BLaER1 treated with 17β-estradiol and CSF1 and Interleukin-3, amounts not matched to agents 10 nM and 100 nM (cell line): ENCODE results near the gene CIB1.
"Not testable (repeated sequence)": the region's sequence is repeated elsewhere in the genome, so short reads cannot be mapped to it uniquely, and the experiment has no call there.

Experiments used
- H3K27ac ChIP-seq, 11 experiments: shearing (Covaris generic); formaldehyde crosslinking; 2 replicates each; pipeline ENCODE4 v1.8.1; 2022
- H3K27me3 ChIP-seq, 11 experiments: shearing (Covaris generic); formaldehyde crosslinking; 2 replicates each; pipeline ENCODE4 v1.8.1; 2022
- H3K36me3 ChIP-seq, 11 experiments: shearing (Covaris generic); formaldehyde crosslinking; 2 replicates each; pipeline ENCODE4 v1.8.1; 2022
- H3K4me1 ChIP-seq, 10 experiments: shearing (Covaris generic); formaldehyde crosslinking; 2 replicates each; pipeline ENCODE4 v1.8.1; 2022
- H3K4me2 ChIP-seq, 11 experiments: shearing (Covaris generic); formaldehyde crosslinking; 2 replicates each; pipeline ENCODE4 v1.8.1; 2022
- H3K4me3 ChIP-seq, 10 experiments: shearing (Covaris generic); formaldehyde crosslinking; 2 replicates each; pipeline ENCODE4 v1.8.1; 2022
- H3K9ac ChIP-seq, 11 experiments: shearing (Covaris generic); formaldehyde crosslinking; 2 replicates each; pipeline ENCODE4 v1.8.1; 2022
- H3K9me3 ChIP-seq, 11 experiments: shearing (Covaris generic); formaldehyde crosslinking; replicated peaks in 1 of 11; 2 replicates each; pipeline ENCODE4 v1.8.1; 2022
- H4K20me1 ChIP-seq, 11 experiments: shearing (Covaris generic); formaldehyde crosslinking; 2 replicates each; pipeline ENCODE4 v1.8.1; 2022
- Cebpa-rat ChIP-seq, 11 experiments: shearing (Covaris generic); IDR thresholded peaks; 2 replicates each; pipeline ENCODE4 v1.8.1; 2022

Gene CIB1

GRCh38 chr15:90266061-90266431, 32.3 kb upstream of the CIB1 start:
- H3K27me3 ChIP-seq, result no peaks in the 10 kb centered on the region
- H3K4me2 ChIP-seq, result peak overlapping the region; percentile 84 to 99 (median 96)
- peaks cover 19 to 49% (median 45%) of the 10 kb centered on the region in 11 experiments; a peak in 20 of 22 replicates for H4K20me1 ChIP-seq
- H3K4me3 ChIP-seq, result peak overlapping the region; percentile 69 to 90 (median 77)
- TF ChIP-seq Cebpa-rat (IDR thresholded peaks at IDR 0.05), result no peak
- H3K9ac ChIP-seq, result peak overlapping the region; percentile 83 to 96 (median 93)
- H3K27ac ChIP-seq, result peak overlapping the region; percentile 86 to 97 (median 94)
- no peaks in the 10 kb centered on the region for H3K9me3 ChIP-seq
- H3K4me1 ChIP-seq, result peaks cover 52 to 70% (median 61%) of the 10 kb centered on the region in 10 experiments
- H3K36me3 ChIP-seq, result peaks cover 13 to 43% (median 42%) of the 10 kb centered on the region in 11 experiments

- no peaks in the 10 kb centered on the region for H3K27me3 ChIP-seq
- H3K36me3 ChIP-seq, result peaks cover 8 to 37% (median 36%) of the 10 kb centered on the region in 11 experiments
- TF ChIP-seq Cebpa-rat (IDR thresholded peaks at IDR 0.05), result 0 out of 22 replicates have a peak, but pooled peaks of 1 of the 11 experiments have one; percentile 28
- H3K4me1 ChIP-seq, result peaks cover 54 to 75% (median 61%) of the 10 kb centered on the region in 10 experiments
- peak within 1 kb of the TSS; percentile 84 to 99 (median 96) for H3K4me2 ChIP-seq
- H3K4me3 ChIP-seq, result peak within 1 kb of the TSS; percentile 69 to 90 (median 77)
- H3K27ac ChIP-seq, result peak within 1 kb of the TSS; percentile 86 to 97 (median 94)
- no peaks in the 10 kb centered on the region for H3K9me3 ChIP-seq
- H3K9ac ChIP-seq, result peak within 1 kb of the TSS; percentile 83 to 96 (median 93)
- peaks cover 14 to 43% (median 39%) of the 10 kb centered on the region in 11 experiments; a peak in 20 of 22 replicates for H4K20me1 ChIP-seq
These were observed 31.7 kb upstream of the CIB1 start, which contains the start of gene NGRN for GRCh38 chr15:90265271-90266060. Gene NGRN, plus strand, starts transcription at chr15:90265672. Its CDS starts 41 bp downstream, at chr15:90265713.

DNA sequence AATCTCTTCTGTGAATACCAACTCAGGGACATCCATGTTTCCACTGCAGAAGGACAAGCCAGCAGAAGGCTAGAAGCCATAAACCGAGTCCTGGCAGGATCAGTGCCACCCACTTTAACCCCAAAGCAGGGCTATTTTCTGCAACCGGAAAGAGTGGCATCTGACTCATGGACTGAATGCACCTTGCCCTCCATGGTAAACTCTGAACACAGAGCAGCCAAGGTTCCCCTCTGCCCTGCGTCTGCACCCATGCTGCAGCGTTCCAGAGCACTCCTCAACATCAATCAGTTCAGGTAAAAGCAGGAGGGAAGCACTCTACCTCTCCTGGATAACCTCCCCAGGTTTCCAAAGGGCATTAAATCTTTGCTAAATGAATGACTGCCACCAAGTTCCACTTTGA, 30.9 kb upstream of the CIB1 start:
- Histone ChIP-seq H3K4me3 (peak overlapping the region; percentile 69 to 90 (median 77)), H3K4me2 (peak overlapping the region; percentile 84 to 99 (median 96)), H3K27me3 (no peaks in the 10 kb centered on the region), H4K20me1 (peaks cover 6 to 36% (median 31%) of the 10 kb centered on the region in 11 experiments; a peak in 20 of 22 replicates), H3K4me1 (peaks cover 46 to 75% (median 66%) of the 10 kb centered on the region in 10 experiments), H3K9ac (peak overlapping the region; percentile 83 to 96 (median 93)), H3K36me3 (peaks cover 0 to 29% (median 28%) of the 10 kb centered on the region in 11 experiments; a peak in 20 of 22 replicates), H3K27ac (peak overlapping the region; percentile 86 to 97 (median 94)), H3K9me3 (no peaks in the 10 kb centered on the region)
- no peak for TF ChIP-seq Cebpa-rat (IDR thresholded peaks at IDR 0.05)

DNA sequence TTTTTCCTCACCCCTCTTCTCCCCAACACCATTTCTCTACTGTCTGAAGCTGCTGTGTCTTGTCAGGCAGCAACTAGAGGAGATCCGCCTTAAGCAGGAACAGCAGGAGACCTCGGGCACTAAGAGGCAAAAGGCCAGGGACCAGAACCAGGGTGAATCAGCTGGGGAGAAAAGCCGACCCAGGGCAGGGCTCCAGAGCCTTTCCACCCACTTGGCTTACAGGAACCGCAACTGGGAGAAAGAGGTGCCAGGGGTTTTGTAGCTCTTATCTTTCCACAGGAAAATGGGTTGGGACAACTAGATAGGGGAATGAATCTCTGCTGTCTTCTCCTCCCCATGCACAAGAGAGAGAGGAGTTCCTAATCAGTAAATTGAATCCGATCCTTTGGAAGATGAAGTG, 28.7 kb upstream of the CIB1 start:
- H3K9ac ChIP-seq, result no peak overlapping the region
- H3K4me2 ChIP-seq, result no peak overlapping the region
- no peaks in the 10 kb centered on the region for H3K27me3 ChIP-seq
- TF ChIP-seq Cebpa-rat (IDR thresholded peaks at IDR 0.05), result no peak
- no peak overlapping the region for H3K27ac ChIP-seq
- H4K20me1 ChIP-seq, result peaks cover 0 to 13% (median 9%) of the 10 kb centered on the region in 11 experiments; a peak in 19 of 22 replicates
- peaks cover 0 to 7% (median 6%) of the 10 kb centered on the region in 11 experiments; a peak in 12 of 22 replicates for H3K36me3 ChIP-seq
- no peak overlapping the region for H3K4me3 ChIP-seq
- peaks cover 24 to 60% (median 46%) of the 10 kb centered on the region in 10 experiments for H3K4me1 ChIP-seq
- H3K9me3 ChIP-seq, result no peaks in the 10 kb centered on the region

- TF ChIP-seq Cebpa-rat (IDR thresholded peaks at IDR 0.05), result no peak
- Histone ChIP-seq H3K36me3 (peaks cover 0 to under 1% (median 0%) of the 10 kb centered on the region in 11 experiments; a peak in 3 of 22 replicates), H3K27ac (no peak overlapping the region), H3K4me3 (no peak overlapping the region), H3K9me3 (no peaks in the 10 kb centered on the region), H3K4me2 (peak overlapping the region in 2 of 11 experiments; percentile 55 to 65; a peak in 4 of 22 replicates), H4K20me1 (peaks cover 0 to 7% (median 3%) of the 10 kb centered on the region in 11 experiments; a peak in 17 of 22 replicates), H3K27me3 (no peaks in the 10 kb centered on the region), H3K4me1 (peaks cover 18 to 54% (median 39%) of the 10 kb centered on the region in 10 experiments), H3K9ac (no peak overlapping the region)
These were observed 28.1 kb upstream of the CIB1 start for GRCh38 chr15:90261811-90262210.

DNA sequence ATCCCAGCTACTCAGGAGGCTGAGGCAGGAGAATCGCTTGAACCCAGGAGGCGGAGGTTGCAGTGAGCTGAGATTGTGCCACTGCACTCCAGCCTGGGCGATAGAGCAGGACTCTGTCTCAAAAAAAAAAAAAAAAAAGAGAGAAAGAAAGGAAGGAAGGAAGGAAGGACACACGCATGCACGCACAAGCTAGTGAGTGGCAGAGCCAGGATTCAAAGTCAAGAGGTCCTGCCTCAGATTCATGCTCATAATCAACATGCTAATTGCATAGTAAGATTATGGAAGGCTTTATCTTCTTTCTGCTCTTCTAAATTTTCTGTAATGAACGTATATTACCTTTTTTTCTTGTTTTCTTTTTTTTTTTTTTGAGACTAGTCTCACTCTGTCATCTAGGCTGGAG, 27.0 kb upstream of the CIB1 start:
- not testable (repeated sequence) for H3K9ac ChIP-seq, H4K20me1 ChIP-seq, H3K36me3 ChIP-seq, H3K9me3 ChIP-seq, H3K4me3 ChIP-seq, H3K27me3 ChIP-seq, H3K27ac ChIP-seq
- H3K4me2 ChIP-seq, result peak overlapping the region in 9 of 11 experiments; percentile 26 to 65 (median 43); a peak in 16 of 22 replicates
- H3K4me1 ChIP-seq, result peaks cover 15 to 52% (median 36%) of the 10 kb centered on the region in 10 experiments

DNA sequence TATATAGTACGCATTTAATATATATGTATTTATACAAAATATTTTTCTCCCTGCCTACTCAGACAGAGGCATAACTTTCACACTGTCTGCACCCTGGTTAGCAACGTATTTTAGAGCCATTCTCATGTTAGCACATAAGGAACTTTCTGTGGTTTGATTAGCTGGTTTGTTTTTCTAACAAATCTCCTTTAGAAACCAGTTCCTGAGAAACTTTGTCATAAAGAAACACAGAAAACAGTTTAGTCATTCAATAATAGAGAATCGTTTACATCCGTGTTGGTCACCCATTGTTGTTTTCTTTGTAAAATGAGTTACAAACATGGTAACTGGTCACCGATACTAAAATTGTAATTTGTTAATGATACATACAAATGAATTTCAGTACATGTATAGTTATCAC, 25.8 kb upstream of the CIB1 start:
- no peak overlapping the region for H3K27ac ChIP-seq
- peaks cover 10 to 56% (median 33%) of the 10 kb centered on the region in 10 experiments for H3K4me1 ChIP-seq
- H3K4me3 ChIP-seq, result no peak overlapping the region
- H3K36me3 ChIP-seq, result no peaks in the 10 kb centered on the region
- no peaks in the 10 kb centered on the region for H3K27me3 ChIP-seq
- no peaks in the 10 kb centered on the region for H4K20me1 ChIP-seq
- no peak overlapping the region for H3K9ac ChIP-seq
- peak overlapping the region in 2 of 11 experiments; percentile 32 to 65; a peak in 3 of 22 replicates for H3K4me2 ChIP-seq
- no peaks in the 10 kb centered on the region for H3K9me3 ChIP-seq
- TF ChIP-seq Cebpa-rat (IDR thresholded peaks at IDR 0.05), result no peak

DNA sequence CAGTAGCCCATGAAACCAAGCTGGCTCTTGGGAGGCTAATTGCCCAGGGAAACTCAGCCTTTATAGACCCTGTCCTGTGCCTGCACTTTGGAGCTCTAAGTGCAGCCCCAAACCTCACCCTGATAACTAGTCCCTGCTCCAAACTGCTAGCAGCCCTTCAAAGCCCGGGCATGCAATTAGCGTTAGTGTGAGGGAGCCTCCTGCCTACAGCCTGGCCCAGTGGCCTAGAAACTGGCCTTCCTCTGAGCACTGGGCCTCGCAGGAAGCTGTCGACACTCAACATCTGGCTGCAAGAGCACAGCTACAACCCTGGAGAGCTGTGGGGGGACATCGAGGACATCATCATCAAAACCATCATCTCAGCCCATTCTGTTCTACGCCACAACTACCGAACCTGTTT, 24.0 kb upstream of the CIB1 start:
- no peak for TF ChIP-seq Cebpa-rat (IDR thresholded peaks at IDR 0.05)
- no peaks in the 10 kb centered on the region for H4K20me1 ChIP-seq
- H3K4me1 ChIP-seq, result peaks cover 0 to 40% (median 21%) of the 10 kb centered on the region in 10 experiments; a peak in 16 of 20 replicates
- H3K4me2 ChIP-seq, result peak overlapping the region in 4 of 11 experiments; percentile 2 to 12 (median 10); a peak in 4 of 22 replicates
- no peak overlapping the region for H3K9ac ChIP-seq
- no peak overlapping the region for H3K4me3 ChIP-seq
- H3K27me3 ChIP-seq, result no peaks in the 10 kb centered on the region
- no peaks in the 10 kb centered on the region for H3K9me3 ChIP-seq
- H3K27ac ChIP-seq, result no peak overlapping the region
- no peaks in the 10 kb centered on the region for H3K36me3 ChIP-seq
